GM21786 (cell line): ENCODE data around the gene FBXL5.
"Not testable (repeated sequence)": the region's sequence is repeated elsewhere in the genome, so short reads cannot be mapped to it uniquely, and the experiment has no call there.

Experiments
- ATAC-seq: cut with Tn5 transposase; IDR thresholded peaks from one replicate; pipeline ENCODE4 v1.9.1; 2021; ENCODE audit not compliant: unreplicated experiment

FBXL5 gene

DNA sequence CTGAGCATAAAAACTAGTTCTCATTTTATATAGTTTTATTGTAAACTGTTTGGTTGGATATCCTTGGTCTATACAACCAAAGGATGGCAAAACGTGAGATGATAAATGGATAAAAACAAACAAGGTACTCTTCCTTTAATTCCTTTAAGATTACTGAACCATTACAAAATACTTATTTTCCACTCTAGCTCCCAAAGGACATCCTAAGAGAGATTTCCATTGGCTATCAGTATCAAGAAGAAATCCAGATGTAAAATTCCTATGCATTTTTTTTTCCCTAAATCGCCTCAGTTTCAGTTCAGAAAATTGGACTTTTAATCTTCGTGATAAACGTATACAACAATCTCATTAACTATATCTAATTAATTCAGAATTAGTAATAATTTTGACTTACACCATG is 2.3 kb downstream of the FBXL5 start:
- ATAC-seq = no peak

DNA sequence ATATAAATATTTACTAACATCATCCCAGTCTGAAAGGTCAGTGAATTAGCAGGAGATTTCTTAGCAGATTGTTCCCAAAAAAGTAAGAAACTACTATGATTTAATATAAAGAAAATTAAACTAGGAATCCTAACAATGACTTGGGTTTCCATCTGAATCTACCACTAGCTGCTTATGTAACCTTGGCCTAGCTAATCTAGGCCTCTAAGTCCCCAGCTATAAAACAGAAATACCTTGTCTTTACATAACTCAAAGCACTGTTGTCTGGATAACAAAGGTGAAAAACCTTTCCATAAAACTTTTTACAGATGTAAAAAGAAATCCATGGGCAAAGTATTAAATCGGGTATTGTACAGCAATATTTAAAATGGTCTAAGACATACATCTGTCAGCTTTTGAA is 3.0 kb downstream of the FBXL5 start:
- ATAC-seq = no peak

DNA sequence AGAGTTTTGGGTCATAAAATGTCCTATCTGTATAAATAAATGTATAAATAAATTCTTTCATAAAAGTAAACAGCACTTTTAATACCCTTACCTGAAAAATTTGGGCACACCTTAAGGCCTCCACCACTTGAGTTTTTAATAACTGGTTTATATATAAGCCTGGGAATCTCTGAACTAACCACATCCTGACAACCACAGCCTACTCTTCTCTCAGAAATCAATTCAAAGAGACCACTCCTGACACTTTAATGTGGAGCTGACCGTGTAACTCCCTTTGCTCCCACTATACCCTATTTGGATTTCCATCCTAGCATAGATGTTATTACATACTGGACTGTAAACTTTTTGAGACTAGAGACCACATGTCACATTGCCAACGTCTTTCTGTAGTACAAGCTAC is 3.5 kb downstream of the FBXL5 start:
- ATAC-seq = no peak

DNA sequence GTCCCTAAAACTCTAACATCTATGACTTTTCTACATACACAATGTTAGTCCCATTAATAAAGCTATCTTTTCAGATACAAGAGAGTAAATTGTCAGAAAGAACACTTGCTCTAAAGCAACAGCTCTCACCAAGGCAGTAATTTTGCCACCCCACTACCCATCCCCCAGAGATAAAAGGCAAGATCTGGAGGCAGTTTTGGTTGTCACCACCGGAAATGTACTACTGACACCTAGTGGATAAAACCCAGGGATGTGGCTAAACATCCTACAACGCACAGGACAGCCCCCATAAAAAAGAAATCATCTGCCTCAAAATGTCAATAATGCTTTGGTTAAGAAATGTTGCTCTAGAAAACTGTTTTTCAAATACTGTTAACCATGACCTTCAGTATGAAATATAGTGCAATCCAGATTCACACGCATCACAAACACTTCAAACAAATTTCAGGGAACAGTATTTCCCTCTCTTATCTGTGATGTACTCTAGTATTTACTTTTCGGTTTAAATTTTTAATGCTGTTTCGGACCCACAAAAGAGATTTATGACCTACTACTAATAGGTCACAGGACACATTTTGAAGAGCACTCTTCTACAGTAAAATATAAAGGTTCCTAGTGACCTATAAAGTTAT is 5.1 kb downstream of the FBXL5 start:
- ATAC-seq = peak; percentile 48

DNA sequence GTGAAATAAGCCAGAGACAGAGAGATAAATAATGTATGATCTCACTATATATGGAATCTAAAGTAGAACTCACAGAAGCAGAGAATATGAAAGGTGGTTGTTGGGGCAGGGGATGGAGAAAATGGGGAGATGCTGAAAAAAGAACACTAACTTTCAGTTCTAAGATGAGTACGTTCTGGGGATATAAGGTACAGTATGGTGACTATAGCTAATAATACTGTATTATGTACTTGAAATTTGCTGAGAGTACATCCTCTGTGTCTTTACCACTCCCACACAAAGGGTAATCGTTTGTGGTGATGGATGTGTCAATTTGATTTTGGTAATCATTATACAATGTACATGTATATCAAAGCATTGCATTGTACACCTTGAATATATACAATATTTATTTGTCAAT is 6.6 kb downstream of the FBXL5 start:
- peak; percentile 34 for ATAC-seq

DNA sequence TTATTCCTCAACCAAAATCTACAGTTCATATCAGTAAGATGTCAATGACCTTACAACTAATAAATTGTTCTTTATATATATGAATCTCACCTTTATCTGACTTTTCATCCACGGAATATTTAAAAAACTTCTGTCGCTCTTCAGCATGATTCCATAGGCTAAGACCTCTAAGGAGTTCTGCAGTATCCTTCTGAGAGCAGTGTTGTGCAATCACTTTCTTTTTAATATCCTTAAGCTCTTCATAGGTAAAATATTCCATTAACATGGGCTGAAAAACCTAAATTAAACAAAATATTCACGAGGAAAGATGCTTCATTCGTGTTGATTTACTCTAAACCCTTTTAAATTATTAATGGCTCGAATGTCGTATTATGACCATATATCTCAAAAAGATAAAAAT is 16.7 kb downstream of the FBXL5 start:
- ATAC-seq = no peak

DNA sequence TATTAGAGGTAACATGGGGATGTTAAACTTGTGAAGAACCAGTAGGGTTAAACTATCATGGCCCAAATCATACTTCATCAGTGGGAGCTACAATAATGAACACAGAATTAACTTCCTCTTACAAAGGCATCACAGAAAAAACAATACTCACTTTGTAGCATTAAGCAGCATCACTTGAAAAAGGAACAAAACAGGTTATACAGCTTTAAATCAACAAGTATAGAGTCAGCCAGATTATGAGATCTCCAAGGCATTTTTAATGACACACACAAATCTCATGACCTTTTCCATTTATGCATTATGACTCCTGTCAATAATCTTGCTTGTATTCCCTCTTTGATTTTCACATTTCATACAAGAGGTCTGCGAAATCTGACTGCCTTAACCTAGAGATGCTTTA is 18.3 kb downstream of the FBXL5 start:
- no peak for ATAC-seq

DNA sequence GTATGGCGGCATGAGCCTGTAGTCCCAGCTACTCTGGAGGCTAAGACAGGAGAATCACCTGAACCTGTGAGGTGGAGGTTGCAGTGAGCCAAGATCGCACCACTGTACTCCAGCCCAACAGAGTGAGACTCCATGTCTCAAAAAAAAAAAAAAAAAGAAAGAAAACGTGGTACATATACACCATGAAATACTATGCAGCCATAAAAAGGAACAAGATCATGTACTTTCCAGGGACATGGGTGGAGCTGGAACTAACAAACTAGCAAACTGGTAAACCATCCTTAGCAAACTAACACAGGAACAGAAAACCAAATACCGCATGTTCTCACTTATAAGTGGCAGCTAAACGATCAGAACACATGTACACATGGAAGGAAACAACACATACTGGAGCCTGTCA is 37.8 kb downstream of the FBXL5 start:
- not testable (repeated sequence) for ATAC-seq

DNA sequence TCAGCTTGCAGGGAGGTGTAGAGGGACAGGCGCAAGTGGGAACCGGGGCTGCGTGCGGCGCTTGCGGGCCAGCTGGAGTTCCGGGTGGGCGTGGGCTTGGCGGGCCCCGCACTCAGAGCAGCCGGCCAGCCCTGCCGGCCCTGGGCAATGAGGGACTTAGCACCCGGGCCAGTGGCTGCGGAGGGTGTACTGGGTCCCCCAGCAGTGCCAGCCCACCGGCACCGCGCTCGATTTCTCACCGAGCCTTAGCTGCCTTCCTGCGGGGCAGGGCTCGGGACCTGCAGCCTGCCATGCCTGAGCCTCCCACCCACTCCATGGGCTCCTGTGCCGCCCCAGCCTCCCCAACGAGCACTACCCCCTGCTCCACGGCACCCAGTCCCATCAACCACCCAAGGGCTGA is 40.3 kb downstream of the FBXL5 start:
- not testable (repeated sequence) for ATAC-seq

DNA sequence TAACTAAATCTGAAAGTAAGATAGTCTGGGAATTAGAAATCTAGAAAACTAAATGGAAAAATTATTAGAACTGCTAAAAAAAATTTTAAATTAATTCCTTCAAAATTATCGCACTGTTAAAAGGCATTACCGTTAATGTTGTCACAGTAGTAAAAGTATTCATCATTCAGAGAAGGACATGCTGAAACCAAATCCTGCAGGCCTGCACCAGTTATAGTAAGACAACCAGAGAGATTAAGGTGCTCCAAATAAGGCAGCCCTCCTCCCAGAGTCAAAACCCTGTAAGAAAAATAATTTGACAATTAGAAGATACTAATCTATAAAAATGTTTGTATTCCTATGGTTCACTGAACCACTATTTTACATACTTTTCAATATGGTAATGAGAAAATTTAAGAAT is 43.0 kb downstream of the FBXL5 start:
- no peak for ATAC-seq

DNA sequence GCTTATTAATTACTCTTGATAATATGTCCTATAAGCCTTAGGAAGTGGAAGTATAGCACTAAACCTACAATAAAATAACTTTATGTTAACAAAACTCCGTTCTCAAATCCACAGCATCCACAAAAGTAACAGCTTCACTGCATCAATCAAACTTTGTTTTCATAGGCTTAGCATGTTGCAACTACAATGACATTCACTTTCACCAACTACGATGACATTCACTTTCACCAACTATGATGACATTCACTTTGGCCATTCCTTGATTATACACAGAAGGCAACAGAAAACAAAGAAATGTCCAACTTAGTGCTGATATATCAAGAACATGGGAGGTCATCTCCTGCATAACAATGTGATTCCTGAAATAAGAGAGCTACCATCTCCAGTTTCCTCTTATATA is 44.3 kb downstream of the FBXL5 start:
- no peak for ATAC-seq

DNA sequence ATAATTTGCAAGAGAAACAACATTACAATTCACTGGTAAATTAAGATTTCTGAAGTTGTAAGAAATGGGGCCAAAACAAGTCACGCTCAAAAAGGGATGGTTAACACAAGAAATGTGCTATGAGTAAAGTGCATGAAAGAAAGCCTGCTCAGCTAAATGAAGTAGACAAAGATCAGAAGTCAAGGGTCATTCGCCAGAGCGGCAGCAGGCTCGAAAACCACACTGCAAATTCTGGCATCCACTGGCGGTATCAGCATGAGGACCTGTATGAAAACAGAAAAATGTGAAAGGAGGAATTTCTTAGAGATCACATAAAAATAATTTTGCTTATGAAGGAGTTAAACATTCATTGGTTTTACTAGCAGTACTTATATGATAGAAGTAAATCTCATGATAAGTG is 49.6 kb downstream of the FBXL5 start:
- no peak for ATAC-seq

DNA sequence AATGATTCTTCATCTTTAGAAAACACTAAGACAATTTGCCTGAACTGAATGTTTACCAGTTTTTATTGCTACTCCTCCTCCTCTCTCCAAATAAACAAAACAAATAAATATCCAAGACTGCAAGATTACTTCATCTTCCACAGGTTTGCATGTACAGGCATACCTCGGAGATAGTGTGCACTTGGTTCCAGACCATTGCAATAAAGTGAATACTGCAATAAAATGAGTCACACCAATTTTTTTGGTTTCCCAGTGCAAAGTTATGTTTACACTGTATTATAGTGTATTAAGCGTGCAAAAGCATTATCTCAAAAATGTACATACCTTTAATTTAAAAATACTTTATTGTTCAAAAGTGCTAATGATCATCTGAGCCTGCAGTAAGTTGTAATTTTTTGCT is 53.3 kb downstream of the FBXL5 start:
- ATAC-seq = no peak

DNA sequence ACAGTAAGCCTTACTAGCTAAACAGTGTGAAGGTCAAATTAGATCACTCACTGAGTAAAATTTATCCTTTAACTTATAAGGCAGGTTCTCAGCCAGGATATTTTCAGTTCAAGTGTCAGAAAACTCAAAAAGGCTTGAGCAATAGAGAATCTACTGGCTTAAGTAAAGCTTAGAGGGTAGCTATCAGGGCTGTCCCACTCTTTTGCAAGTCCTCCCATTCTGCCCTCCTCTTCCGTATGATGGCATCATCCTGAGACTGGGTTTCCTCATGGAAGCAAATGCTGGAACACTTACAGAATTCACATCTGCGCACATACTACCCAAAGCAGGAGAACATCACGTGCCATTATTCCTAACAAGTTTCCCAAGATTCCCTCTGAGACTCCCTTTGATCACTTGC is 55.0 kb downstream of the FBXL5 start:
- ATAC-seq = no peak

DNA sequence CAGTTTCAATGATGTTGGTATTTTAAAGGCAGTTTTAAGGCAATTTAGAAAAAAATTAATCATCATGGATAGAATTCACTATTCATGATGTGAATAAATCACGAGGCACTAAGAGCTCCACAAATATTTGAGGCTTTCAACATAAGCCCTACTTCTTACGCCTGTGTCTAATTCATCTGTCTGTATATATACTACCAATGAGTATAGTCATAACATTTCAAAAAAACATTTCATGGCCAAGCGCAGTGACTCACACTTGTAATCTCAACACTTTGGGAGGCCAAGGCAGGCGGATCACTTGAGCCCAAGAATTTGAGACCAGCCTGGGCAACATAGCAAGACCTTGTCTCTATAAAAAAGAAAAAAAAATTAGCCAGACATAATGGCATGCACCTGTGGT is 56.5 kb downstream of the FBXL5 start:
- no peak for ATAC-seq

DNA sequence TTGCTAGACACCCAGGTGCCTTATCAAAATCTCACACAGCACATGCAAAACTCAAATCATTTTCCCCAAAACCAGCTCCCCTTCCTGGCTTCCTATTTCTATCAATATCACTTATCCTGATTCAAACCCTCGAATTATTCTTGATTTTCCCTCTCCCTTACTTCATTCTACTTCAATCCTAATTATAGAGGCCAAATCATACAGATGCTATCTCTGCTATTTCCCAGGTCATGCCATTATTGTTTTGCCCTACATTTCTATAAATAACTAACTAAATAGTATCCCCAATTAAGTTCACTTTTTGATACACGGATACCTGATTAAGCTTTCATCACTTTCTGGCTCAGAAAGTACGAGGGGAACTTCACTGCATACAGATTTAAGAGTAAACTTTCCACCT is 62.4 kb downstream of the FBXL5 start:
- no peak for ATAC-seq

DNA sequence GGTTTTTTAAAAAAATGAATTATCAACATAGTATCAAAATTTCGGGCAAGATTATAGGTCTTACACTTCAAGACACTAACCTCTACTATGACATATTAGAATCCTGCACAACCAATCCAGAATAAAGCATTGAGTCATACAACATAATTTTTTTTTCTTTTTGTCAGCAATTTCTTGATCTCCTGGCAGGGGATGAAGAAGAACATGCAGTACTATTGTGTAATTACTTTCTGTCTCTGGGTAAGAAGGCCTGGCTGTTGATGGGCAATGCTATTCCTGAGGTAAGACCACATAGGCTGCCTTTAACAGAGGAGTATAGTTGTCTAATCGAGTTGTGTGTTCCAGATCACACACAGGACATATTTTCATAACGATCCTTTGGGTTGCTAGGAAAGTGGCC is 67.5 kb downstream of the FBXL5 start:
- ATAC-seq = no peak

DNA sequence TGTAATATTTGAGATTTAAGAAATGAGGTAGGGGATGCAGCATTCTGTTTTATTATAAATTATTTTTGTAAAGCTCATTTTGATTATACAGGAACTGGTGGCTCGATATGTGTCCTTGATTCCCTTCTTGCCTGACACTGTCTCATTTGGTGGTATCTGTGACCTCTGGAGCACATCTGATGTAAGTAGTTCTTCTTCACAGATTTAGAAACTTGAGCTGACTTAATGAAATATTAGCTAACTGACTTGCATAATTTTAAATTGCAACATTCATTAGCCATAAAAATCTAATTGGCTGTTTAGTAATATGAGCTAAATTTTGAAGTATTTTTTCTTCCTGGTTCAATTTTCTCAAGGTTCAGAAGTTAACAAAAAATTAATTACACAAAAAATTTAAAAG is 69.1 kb downstream of the FBXL5 start:
- ATAC-seq = no peak

DNA sequence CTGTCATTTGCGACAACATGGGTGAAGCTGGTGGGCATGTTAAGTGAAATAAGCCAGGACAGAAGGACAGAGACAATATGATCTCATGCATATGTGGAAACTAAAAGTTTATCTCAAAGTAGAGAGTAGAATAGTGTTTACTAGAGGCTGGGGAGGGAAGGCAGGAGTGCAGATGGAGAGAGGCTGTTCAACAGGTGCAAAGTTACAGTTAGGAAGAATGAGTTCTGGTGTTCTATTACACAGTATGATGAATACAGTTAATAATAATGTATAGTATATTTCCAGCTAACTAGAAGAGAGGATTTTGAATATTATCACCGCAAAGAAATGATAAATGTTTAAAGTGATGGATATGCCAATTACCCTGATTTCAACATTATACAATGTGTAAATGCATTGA is 69.8 kb downstream of the FBXL5 start:
- ATAC-seq = no peak

DNA sequence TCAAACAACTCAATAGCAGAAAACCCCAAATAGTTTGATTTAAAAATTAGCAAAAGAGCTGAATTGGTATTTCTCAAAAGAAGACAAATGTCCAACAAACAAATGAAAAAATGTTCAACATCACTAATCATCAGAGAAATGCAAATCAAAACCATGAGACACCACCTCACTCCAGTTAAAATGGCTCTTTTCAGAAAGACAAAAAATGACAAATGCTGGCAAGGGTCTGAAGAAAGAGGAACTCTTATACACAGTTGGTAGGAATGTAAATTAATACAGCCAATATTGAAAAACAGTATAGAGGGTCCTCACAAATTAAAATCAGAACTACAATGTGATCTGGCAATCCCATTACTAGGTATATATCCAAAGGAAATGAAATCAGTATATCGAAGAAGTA is 70.4 kb downstream of the FBXL5 start:
- ATAC-seq = no peak

DNA sequence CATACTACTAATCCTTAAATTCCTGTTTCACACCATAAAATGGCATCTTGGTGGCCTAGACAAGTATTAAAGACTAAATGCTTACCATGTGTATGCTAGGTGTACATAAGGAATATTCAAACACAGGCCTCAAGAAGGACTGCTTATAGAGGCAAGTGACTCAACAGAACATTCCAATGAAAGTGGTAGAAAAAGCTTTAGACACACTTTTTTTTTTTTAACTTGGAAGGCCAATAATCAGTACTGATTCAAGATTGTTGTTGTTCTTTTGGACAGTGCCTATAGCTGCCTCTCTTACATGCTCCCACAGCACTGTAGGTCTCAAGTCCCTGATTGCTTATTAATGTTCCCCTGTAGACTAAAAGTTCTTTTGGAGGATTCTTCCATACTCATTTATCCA is 77.6 kb downstream of the FBXL5 start:
- ATAC-seq = no peak

DNA sequence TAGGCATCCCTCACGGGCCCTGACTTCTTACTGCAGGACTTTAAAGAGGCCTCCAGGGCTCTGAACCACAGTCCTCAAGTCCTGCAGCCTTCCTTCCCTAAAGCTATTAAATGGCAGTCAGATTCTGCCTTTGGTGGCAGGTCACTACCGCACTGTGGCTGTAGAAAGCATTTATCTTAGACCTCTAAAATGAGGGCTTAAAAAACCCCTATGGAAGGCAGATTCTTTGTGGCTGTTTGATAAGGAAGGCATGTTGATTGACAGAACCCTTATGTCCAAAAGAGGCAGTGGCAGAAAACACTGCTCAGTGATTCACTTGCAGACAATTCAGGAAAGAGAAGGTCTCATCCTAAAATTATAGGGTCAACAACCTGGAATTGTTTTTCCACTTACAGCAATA is 79.2 kb downstream of the FBXL5 start:
- no peak for ATAC-seq

DNA sequence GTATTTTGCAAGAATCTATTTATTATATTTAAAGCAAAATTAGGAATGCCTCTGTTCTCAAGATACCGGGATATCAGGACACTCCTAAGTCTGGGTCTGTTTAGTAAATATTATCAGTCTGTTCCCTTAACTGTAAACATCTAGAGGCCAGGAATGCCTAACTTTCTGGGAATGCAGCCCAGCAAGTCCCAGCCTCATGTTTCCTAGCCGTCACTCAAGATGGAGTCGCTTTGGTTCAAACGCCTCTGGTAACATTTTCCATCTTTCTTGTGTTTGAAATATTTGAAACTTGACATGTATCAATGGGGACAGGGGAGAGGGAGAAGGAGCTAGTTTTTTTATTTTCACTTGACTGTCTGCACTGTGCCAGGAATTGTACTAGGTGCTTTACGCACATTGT is 85.4 kb downstream of the FBXL5 start:
- no peak for ATAC-seq

DNA sequence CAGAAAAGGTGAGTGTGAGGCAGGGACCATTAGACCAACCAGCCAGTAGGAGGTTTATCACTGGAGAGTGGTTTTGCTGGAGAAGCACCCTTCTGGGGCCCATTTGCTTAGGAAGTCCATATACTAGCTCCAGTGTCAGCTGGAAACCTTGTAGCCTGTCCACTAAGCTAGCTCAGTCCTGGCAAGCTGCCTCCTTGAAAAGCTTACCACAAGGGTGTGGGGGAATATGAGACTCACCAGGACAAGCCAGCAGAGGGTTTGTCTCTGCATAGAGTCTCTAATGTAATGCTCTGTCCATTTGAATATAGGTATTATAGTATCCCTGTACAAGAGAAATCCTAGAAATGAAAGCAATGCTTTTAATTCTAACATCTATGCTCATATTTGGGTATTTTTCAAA is 86.3 kb downstream of the FBXL5 start:
- ATAC-seq = no peak
